ENCODE measurements around the gene DMXL2.
"Not testable (repeated sequence)": the region's sequence is repeated elsewhere in the genome, so short reads cannot be mapped to it uniquely, and the experiment has no call there.

DMXL2 gene

DNA sequence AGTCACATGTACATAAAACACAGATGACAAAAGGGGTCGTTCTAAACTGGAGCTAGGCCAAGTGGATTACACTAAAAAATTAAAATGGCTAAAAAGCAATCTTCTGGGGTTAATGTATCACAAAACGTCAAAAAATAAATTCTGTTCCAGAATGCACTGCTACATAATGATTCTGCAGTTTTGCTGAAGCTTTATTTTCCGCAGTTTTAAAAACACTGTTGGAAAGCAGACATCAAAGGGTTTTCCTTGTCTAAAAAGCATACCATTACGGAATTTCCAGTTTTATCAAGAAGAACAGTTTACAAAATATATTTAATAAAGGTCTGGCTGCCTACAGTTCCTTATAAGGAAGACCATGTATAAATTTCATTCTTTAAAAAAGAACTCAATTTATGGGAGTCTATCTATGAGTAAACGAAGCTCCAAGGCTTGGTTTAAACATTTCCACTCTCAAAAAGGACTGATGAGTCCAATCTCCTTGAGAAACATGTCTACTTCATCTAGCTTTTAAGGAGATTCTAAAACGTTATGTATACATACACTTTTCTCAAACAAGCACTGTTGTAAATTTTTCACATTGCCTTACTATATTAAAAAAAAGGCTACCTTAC lies 1.3 kb downstream of the DMXL2 start:
- no peak for DNase-seq

DNA sequence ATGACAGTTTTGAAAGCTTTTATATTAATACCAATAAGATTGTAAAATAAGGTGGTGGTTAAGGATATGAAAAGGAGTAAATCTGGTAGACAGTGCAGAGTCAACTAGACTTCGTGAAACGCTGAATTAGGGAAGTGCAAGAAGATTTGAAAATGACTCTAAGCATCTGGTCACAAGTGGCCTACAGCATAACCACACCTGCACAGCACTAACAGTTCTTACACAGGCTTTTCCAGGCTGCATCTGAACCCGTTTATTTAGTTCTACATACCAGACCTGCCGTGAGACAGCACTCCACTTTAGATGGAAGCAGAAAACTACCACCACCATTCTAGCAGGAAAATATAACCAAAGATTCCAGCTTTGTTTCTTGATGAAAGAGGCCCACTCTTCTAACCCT lies 1.9 kb downstream of the DMXL2 start:
- DNase-seq: no peak

- DNase-seq: no peak
Measured at GRCh38 chr15:51620122-51620521, 2.4 kb downstream of the DMXL2 start.

GRCh38 chr15:51619331-51620035 lies 3.1 kb downstream of the DMXL2 start:
- DNase-seq: no peak

GRCh38 chr15:51617886-51618285 lies 4.7 kb downstream of the DMXL2 start:
- no peak for DNase-seq

- no peak for DNase-seq
Measured at GRCh38 chr15:51613951-51614350, 8.6 kb downstream of the DMXL2 start.

- DNase-seq: not testable (repeated sequence)
Measured at GRCh38 chr15:51612669-51613068, 9.9 kb downstream of the DMXL2 start.

- DNase-seq: not testable (repeated sequence)
Measured at GRCh38 chr15:51603462-51603948, 19.1 kb downstream of the DMXL2 start.

GRCh38 chr15:51603002-51603401 lies 19.6 kb downstream of the DMXL2 start:
- DNase-seq: no peak

GRCh38 chr15:51602484-51602883 lies 20.1 kb downstream of the DMXL2 start:
- DNase-seq: no peak

DNA sequence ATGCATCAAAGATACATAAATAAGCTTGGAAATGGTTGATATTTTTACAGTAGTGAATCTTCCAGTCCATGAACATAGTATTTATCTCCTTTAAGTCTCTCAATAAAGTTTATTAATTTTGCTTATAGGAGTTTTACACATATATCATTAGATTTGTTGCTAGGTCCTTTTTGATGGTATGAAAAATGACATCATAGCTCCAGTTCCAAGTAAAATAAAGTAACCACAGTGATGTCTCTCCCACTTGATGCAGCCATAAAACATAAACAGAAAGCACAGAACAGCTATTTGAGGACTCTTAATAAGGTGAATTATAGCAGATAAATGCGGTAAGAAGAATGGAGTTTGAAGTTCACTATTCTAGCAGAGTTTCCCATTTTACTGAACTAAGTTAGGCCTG lies 20.8 kb downstream of the DMXL2 start:
- DNase-seq: no peak

GRCh38 chr15:51600114-51600513 lies 22.5 kb downstream of the DMXL2 start:
- no peak for DNase-seq

DNA sequence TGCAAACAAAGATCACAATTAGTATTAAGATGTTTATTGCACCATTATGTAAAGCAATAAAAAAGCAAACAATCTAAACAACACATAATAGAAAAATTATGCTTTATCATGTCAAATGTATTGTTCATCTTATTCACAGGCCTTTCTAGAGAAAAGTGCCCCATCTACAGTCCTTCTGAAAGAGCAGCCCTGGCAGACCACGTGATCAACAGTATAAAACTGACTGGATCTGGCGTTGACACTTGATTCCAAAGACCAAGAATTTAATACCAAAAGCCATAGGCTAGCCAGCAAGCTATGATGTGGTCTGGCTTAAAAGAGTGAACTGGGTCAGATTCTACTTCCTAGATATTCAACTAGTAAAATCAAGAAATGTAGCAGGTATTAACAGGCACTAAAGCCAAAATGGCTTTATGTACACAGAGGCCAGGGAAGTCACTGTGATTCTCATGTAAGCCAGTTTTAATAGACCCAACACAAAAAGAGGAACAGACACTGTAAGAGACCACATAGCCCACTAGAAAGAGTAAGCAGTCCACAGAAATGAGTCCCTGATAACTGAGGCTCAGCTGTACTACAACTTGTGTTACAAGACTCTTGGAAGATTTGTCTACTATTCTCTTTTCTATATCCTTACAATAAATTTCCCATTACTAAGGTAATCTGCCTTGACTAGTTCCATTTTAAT lies 32.5 kb downstream of the DMXL2 start:
- DNase-seq: no peak

- no peak for DNase-seq
Measured at GRCh38 chr15:51588966-51589365, 33.6 kb downstream of the DMXL2 start.

GRCh38 chr15:51585986-51586385 lies 36.6 kb downstream of the DMXL2 start:
- no peak for DNase-seq

DNA sequence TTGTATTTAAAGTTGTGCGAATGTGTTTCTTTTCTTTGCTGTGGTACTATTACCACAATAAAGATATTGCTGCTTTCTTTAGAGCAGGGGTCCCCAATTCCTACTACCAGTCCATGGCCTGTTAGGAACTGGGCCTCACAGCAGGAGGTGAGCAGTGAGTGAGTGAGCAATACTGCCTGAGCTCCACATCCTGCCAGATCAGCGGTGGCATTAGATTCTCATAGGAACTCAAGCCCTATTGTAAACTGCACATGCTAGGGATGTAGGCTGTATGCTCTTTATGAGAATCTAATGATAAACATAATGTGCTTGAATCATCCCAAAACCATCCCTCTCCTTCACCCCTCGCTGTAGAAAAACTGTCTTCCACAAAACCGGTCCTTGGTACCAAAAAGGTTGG lies 41.6 kb downstream of the DMXL2 start:
- no peak for DNase-seq

DNA sequence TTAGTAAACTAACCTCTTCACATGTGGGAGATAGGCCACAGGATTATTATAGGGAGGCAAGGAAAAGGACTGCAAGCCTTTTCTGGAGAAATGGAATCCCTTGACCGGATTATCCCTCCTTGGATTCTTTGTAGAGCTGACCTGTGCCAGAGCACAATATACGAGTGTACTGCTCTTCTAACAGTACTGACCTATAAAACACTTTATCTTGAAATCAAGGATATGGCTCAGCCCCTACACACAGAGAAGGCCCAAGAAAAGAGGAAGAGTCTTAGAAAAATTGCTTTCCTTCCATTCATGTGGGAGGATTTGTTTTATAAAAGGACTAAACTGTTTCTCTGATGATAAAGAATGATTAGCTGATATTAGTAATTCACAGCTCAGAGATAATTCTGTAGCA lies 42.2 kb downstream of the DMXL2 start:
- no peak for DNase-seq

DNA sequence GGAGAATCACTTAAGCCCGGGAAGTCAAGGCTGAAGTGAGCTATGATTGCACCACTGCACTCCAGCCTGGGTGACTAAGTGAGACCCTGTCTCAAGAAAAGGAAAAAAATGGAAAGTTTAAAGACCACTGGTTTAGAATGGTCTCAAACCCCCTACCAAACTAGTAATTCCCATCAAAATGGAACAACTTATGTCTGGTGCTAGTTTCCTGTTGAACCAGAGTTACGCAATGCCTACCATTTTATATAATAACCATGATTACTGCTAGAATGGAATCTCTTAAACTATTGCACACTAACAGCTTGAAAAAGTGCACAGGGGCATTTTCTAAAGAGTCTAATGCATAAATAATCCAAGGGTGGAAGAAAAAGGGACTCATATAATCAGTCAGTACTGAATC lies 43.6 kb downstream of the DMXL2 start:
- DNase-seq: no peak

DNA sequence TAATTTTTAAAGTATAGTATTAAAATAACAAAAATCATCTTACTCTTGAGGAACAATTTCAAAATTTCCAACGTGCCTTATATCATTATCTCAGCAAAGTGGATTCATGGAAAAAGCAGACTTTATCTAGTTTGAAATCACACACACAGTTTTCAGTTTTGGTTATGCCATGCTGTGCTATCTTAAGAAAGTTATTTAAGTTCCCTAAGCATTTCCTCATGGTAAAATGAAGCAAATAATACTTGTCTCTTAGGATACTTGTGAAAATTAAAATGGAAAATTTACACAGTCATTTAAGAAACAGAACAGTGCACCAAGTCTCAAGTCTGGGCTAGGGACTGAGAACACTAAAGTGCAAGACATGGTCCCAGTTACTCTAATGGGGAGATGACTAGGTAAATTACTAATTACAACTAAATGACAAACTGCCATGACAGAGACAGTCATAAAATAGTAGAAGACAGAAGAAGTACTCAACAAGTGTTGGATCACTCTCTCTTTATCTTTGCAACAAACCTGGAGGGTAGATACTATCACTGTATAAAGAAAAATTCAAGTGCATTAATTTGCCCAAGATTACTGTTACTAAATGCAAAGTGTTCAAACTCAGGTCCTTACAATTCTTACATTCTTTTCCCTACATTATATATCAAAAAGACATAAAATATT lies 44.8 kb downstream of the DMXL2 start:
- no peak for DNase-seq

- DNase-seq: no peak
Measured at GRCh38 chr15:51576911-51577500, 45.6 kb downstream of the DMXL2 start.

DNA sequence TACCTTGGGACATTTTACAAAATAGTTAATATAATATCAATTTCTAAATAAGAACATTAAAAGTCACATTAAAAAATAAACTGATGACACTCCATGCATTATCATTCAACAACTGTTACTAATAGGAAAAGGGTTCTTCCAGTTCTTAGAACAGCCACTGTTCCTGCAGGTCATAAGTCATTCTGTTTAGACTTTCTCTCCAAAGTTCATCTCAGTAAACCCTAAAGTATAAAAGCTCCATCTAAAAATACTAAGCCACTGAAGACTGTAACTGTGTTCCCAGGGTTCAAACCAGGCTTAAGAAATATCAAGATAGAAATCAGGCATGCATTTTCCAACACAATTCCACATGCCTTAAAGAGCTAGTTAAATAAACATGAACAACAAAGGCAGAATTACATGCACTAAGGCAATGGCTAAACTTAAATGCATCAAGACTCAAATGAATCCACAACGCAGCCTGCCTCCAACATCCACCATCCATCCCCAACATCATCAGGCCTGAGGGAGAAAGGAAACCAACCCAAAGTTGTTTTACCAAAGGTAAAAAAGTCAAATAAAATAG lies 46.2 kb downstream of the DMXL2 start:
- no peak for DNase-seq

- no peak for DNase-seq
Measured at GRCh38 chr15:51575775-51576174, 46.8 kb downstream of the DMXL2 start.

DNA sequence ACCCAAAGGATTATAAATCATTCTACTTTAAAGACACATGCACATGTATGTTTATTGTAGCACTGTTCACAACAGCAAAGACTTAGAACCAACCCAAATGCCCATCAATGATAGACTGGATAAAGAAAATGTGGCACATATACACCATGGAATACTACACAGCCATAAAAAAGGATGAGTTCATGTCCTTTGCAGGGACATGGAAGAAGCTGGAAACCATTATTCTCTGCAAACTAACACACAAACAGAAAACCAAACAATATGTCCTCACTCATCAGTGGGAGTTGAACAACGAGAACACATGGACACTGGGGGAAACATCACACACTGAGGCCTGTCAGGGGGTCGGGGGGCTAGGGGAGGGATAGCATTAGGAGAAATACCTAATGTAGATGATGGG lies 49.2 kb downstream of the DMXL2 start:
- not testable (repeated sequence) for DNase-seq

All from NCI-H1105 (cell line).